Central memory CD4-positive, alpha-beta T cell (primary cell): ENCODE measurements around the gene TOMM20L.
"Not testable (repeated sequence)": the region's sequence is repeated elsewhere in the genome, so short reads cannot be mapped to it uniquely, and the experiment has no call there.

Experiments used
- DNase-seq: peaks from one replicate; pipeline ENCODE4 v3.0.0; 2022
- total RNA-seq, 3 experiments: gene quantifications; one replicate each; lab custom pipeline; 2026; lab: John Stamatoyannopoulos, UW

Gene TOMM20L
- 0 to 0.19 (median 0.16) reads per million in 3 experiments for total RNA-seq

GRCh38 chr14:58395812-58396788 is at the start of gene TOMM20L:
TSS of gene TOMM20L (plus strand) at chr14:58395930. CDS start at chr14:58395958, 28 bp downstream.
- DNase-seq, result peak; percentile 64

GRCh38 chr14:58353516-58354299 is 42.0 kb upstream of the TOMM20L start:
- DNase-seq, result no peak

GRCh38 chr14:58354808-58355207 is 40.9 kb upstream of the TOMM20L start:
- DNase-seq, result no peak

GRCh38 chr14:58356268-58356667 is 39.5 kb upstream of the TOMM20L start:
- no peak for DNase-seq

- not testable (repeated sequence) for DNase-seq
These were observed 33.5 kb upstream of the TOMM20L start for GRCh38 chr14:58362272-58362671.

- DNase-seq, result peak; percentile 13
These were observed 32.8 kb upstream of the TOMM20L start for GRCh38 chr14:58362798-58363412.

GRCh38 chr14:58364316-58364715 is 31.4 kb upstream of the TOMM20L start:
- DNase-seq, result no peak

GRCh38 chr14:58367296-58367695 is 28.4 kb upstream of the TOMM20L start:
- DNase-seq, result no peak

GRCh38 chr14:58368956-58369355 is 26.8 kb upstream of the TOMM20L start:
- no peak for DNase-seq

- DNase-seq, result no peak
These were observed 18.9 kb upstream of the TOMM20L start for GRCh38 chr14:58376791-58377190.

GRCh38 chr14:58390830-58391229 is 4.9 kb upstream of the TOMM20L start:
- DNase-seq, result no peak

GRCh38 chr14:58395562-58395811 is 243 bp upstream of the TOMM20L start:
- no peak for DNase-seq

- no peak for DNase-seq
These were observed 1.4 kb downstream of the TOMM20L start for GRCh38 chr14:58397156-58397555.

- no peak for DNase-seq
These were observed 2.8 kb downstream of the TOMM20L start for GRCh38 chr14:58398495-58398894.

- no peak for DNase-seq
These were observed 3.2 kb downstream of the TOMM20L start for GRCh38 chr14:58398895-58399294.

- DNase-seq, result no peak
These were observed 5.9 kb downstream of the TOMM20L start for GRCh38 chr14:58401587-58401986.

GRCh38 chr14:58408681-58409215 is 13.0 kb downstream of the TOMM20L start:
- no peak for DNase-seq

GRCh38 chr14:58414845-58415244 is 19.1 kb downstream of the TOMM20L start:
- no peak for DNase-seq

GRCh38 chr14:58415636-58416547 is 20.2 kb downstream of the TOMM20L start:
- DNase-seq, result no peak

GRCh38 chr14:58416934-58417333 is 21.2 kb downstream of the TOMM20L start:
- not testable (repeated sequence) for DNase-seq

GRCh38 chr14:58426670-58427280 is 31.0 kb downstream of the TOMM20L start:
- no peak for DNase-seq
